Prostate gland (tissue), 2 donors: ENCODE measurements around the gene AGPAT4. TPM values are rescaled to one million over a fixed set of nuclear protein-coding genes. Genes with fewer than 3 reads are reported as not detected.

Experiments used
- DNase-seq: peaks from one replicate; pipeline ENCODE4 v3.0.0-alpha.2; 2019; ENCODE audit warnings: low spot score
- H3K27ac ChIP-seq, 2 donors: fragments of 200-600 bp; sonication (generic); 2 replicates each; pipeline ENCODE4 v1.5.1; 2017 to 2019
- H3K27me3 ChIP-seq: fragments of 200-600 bp; sonication (generic); replicated peaks from 2 replicates; pipeline ENCODE4 v1.5.1; 2019; ENCODE audit not compliant: insufficient read depth
- H3K36me3 ChIP-seq, 2 donors: fragments of 200-600 bp; sonication (generic); 1 replicate in 1 of 2; 2 replicates in 1 of 2; pipeline versions ENCODE4 v1.5.1 to v1.8.1; 2017 to 2019
- H3K4me1 ChIP-seq: fragments of 200-600 bp; sonication (generic); replicated peaks from 2 replicates; pipeline ENCODE4 v1.5.1; 2019
- H3K4me3 ChIP-seq, 2 donors: fragments of 200-600 bp; sonication (generic); 2 replicates each; pipeline ENCODE4 v1.5.1; 2017 to 2019
- H3K9me3 ChIP-seq: fragments of 200-600 bp; sonication (generic); 2 replicates; pipeline ENCODE4 v1.5.1; 2017
- POLR2A ChIP-seq: fragments of 450-650 bp; IDR thresholded peaks from one replicate; pipeline ENCODE4 v1.6.1; 2016; ENCODE audit warnings: antibody characterized with exemption, mild to moderate bottlenecking
- POLR2AphosphoS5 ChIP-seq: sonication (generic); formaldehyde crosslinking; IDR thresholded peaks from one replicate; pipeline ENCODE4 v1.6.1; 2017; ENCODE audit warnings: antibody characterized with exemption
- WGBS: methylation state at CpG from one replicate; pipeline ENCODE4 v1.1.5; 2018; 5-methylcytosine and 5-hydroxymethylcytosine counted together
- intact Hi-C: fragments of 100-400 bp; cut with DNase I; formaldehyde crosslinking; loops from one replicate; pipeline ENCODE4 v1.14.2; 2022
- total RNA-seq, 2 donors: library from RNA; depleted of rRNA; stranded (reverse); fragments of >200 nt; gene quantifications; one replicate each; pipeline ENCODE4 v1.1.0, GENCODE V29; 2016
- TF ChIP-seq, protein P1 (sequence below), 4 experiments: fragments of 200-600 bp in 2 of 4; fragments of 450-650 bp in 2 of 4; sonication (generic) in 2 of 4; IDR thresholded peaks; 1 replicate in 3 of 4; 2 replicates in 1 of 4; pipeline ENCODE4 v1.5.1; 2016 to 2019; ENCODE audit warnings: antibody characterized with exemption in 4 of 4, mild to moderate bottlenecking in 2 of 4, moderate library complexity in 2 of 4

The AGPAT4 gene
- total RNA-seq, 2 donors from 2014 or later, result 1.7 to 4.2 TPM

GRCh38 chr6:161269310-161269709 lies 4.6 kb downstream of the AGPAT4 start:
- Histone ChIP-seq H3K27ac (no peak overlapping the region), H3K4me1 (no peaks in the 10 kb centered on the region), H3K9me3 (no peaks in the 10 kb centered on the region), H3K27me3 (no peaks in the 10 kb centered on the region), H3K4me3 (no peak overlapping the region), H3K36me3 (no peaks in the 10 kb centered on the region)
- 46% methylated on average over 6 of the region's 6 CpGs for WGBS
- DNase-seq, result no peak
- intact Hi-C loops, result no loop called here
- TF ChIP-seq, protein P1, sequence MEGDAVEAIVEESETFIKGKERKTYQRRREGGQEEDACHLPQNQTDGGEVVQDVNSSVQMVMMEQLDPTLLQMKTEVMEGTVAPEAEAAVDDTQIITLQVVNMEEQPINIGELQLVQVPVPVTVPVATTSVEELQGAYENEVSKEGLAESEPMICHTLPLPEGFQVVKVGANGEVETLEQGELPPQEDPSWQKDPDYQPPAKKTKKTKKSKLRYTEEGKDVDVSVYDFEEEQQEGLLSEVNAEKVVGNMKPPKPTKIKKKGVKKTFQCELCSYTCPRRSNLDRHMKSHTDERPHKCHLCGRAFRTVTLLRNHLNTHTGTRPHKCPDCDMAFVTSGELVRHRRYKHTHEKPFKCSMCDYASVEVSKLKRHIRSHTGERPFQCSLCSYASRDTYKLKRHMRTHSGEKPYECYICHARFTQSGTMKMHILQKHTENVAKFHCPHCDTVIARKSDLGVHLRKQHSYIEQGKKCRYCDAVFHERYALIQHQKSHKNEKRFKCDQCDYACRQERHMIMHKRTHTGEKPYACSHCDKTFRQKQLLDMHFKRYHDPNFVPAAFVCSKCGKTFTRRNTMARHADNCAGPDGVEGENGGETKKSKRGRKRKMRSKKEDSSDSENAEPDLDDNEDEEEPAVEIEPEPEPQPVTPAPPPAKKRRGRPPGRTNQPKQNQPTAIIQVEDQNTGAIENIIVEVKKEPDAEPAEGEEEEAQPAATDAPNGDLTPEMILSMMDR (IDR thresholded peaks at IDR 0.05), result no peak
- no peak for TF ChIP-seq POLR2AphosphoS5
- TF ChIP-seq POLR2A, result no peak

- 63% methylated on average over 7 of the region's 7 CpGs for WGBS
- Histone ChIP-seq H3K36me3 (no peaks in the 10 kb centered on the region), H3K9me3 (no peaks in the 10 kb centered on the region), H3K27ac (no peak overlapping the region), H3K27me3 (no peaks in the 10 kb centered on the region), H3K4me3 (no peak overlapping the region), H3K4me1 (no peaks in the 10 kb centered on the region)
- no peak for DNase-seq
- TF ChIP-seq, protein P1 (IDR thresholded peaks at IDR 0.05), result no peak
- TF ChIP-seq POLR2A, result no peak
- TF ChIP-seq POLR2AphosphoS5, result no peak
- intact Hi-C loops, result no loop called here
Measured at GRCh38 chr6:161268531-161269210, 5.2 kb downstream of the AGPAT4 start.

- intact Hi-C loops, result no loop called here
- Histone ChIP-seq H3K27me3 (no peaks in the 10 kb centered on the region), H3K36me3 (no peaks in the 10 kb centered on the region), H3K27ac (no peak overlapping the region), H3K4me1 (no peaks in the 10 kb centered on the region), H3K9me3 (no peaks in the 10 kb centered on the region), H3K4me3 (no peak overlapping the region)
- DNase-seq, result no peak
- 80% methylated on average over 9 of the region's 9 CpGs for WGBS
- TF ChIP-seq POLR2A, result no peak
- no peak for TF ChIP-seq POLR2AphosphoS5
- TF ChIP-seq, protein P1 (IDR thresholded peaks at IDR 0.05), result no peak
Measured at GRCh38 chr6:161266513-161267230, 7.2 kb downstream of the AGPAT4 start.

DNA sequence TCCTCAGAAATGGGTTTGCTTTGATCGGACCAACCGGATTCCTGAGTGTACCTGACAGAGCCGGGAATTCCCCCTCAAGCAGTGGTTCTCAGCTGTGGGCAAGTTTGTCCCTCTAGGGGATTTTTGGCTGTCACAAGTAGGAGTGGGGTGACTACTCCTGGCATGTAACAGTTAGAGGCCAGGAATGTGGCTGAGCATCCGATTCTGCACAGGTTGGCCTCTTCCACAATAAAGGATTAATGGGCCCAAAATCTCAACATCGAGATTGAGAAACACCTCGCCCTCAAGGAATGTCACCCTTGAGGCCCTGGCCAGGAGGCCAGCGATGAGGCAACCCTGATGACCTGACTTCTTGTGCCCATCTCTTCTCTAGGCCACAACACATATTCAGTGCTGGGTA lies 7.9 kb downstream of the AGPAT4 start:
- Histone ChIP-seq H3K36me3 (no peaks in the 10 kb centered on the region), H3K27me3 (no peaks in the 10 kb centered on the region), H3K9me3 (no peaks in the 10 kb centered on the region), H3K27ac (no peak overlapping the region), H3K4me3 (no peak overlapping the region), H3K4me1 (no peaks in the 10 kb centered on the region)
- WGBS, result 83% methylated on average over 7 of the region's 7 CpGs
- no peak for TF ChIP-seq POLR2AphosphoS5
- TF ChIP-seq POLR2A, result no peak
- TF ChIP-seq, protein P1 (IDR thresholded peaks at IDR 0.05), result no peak
- intact Hi-C loops, result no loop called here
- DNase-seq, result no peak

DNA sequence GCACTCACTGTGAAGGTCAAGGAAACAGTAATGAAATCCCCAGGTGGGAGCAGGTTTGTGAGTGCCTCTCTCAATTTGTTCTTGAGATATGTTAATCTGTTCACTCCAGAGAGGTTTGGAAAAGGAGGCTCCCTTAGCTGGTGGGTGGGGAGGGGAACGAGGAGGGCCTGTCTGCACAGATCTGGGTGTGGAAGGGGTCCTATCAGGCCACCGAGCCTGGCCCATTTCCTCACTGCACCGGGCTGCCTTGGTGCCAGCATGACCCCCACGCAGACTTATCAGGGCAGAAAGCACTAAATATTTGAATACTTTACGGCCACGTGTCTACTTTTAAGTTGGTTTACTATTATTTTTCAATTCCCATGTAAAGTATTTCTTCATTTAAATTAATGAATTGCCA lies 8.3 kb downstream of the AGPAT4 start:
- intact Hi-C loops, result no loop called here
- Histone ChIP-seq H3K27ac (no peak overlapping the region), H3K36me3 (no peaks in the 10 kb centered on the region), H3K27me3 (no peaks in the 10 kb centered on the region), H3K4me1 (no peaks in the 10 kb centered on the region), H3K4me3 (no peak overlapping the region), H3K9me3 (no peaks in the 10 kb centered on the region)
- no peak for TF ChIP-seq POLR2A
- TF ChIP-seq POLR2AphosphoS5, result no peak
- TF ChIP-seq, protein P1 (IDR thresholded peaks at IDR 0.05), result no peak
- DNase-seq, result no peak
- WGBS, result 94% methylated on average over 6 of the region's 6 CpGs
